COR-L47 (cell line): ENCODE data around the gene CFAP100.

Experiments
- DNase-seq: peaks from one replicate; lab custom pipeline; 2025; lab: John Stamatoyannopoulos, UW

Gene CFAP100

GRCh38 chr3:126463521-126463920, 68.8 kb downstream of the CFAP100 start:
- no peak for DNase-seq

GRCh38 chr3:126464093-126464492, 69.4 kb downstream of the CFAP100 start:
- DNase-seq, result no peak

- no peak for DNase-seq
Measured at GRCh38 chr3:126464494-126464893, 69.8 kb downstream of the CFAP100 start.

DNA sequence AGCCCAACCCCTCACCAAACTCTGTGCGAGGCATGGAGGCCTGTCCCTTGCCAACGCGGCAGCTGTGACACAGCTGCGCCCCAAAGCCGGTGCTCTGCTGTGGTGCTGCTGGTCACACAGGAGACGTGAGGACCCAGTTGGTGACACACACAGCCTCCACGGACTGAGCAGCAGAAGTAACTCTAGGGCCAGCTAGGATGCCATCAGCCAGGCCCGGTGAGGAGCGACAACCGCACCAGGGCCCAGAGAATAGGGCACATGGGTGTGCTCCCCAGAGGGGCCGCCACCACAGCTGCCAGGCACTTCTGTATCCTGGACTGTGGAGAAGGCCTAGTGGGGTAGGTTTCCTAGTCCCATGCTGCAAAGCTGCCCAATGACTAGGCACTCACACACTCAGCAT, 70.3 kb downstream of the CFAP100 start:
- no peak for DNase-seq

- peak; percentile 20 for DNase-seq
Measured at GRCh38 chr3:126465928-126466544, 71.3 kb downstream of the CFAP100 start.

DNA sequence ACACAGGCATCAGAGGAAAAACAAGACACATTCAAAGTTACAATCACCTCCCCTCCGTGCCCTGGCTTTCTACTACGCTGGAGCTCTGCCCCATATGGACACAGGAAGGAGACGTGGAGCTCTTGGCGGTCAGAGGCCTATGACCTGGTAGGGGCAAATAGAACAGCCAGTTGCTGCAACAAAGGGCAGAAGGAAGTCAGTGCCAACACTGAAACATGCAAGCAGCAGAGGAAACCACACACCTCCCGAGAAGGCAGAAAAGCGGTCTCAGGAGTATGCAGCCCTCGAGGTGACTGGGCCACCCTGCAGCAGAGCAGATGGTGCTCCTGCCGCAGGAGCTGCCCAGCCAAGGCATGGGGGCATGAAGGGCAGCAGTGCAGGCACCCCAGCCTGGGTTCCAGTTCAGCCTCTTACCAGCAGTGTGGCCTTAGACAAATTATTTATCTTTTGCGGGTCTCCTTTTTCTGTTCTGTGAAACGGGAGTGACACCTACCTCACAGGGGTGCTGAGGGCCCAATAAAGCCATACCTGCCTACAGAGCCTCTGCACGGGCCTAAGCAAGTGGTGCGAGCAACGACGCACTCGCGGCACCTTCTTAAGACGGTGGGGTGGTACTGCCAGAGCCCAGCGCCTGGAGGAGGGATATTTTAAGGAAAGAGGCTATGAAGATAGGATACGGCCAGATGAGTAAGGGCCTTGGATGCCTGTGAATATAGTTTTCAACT, 72.3 kb downstream of the CFAP100 start:
- DNase-seq, result no peak

- DNase-seq, result no peak
Measured at GRCh38 chr3:126467611-126467955, 72.9 kb downstream of the CFAP100 start.

- DNase-seq, result no peak
Measured at GRCh38 chr3:126468028-126468891, 73.6 kb downstream of the CFAP100 start.

DNA sequence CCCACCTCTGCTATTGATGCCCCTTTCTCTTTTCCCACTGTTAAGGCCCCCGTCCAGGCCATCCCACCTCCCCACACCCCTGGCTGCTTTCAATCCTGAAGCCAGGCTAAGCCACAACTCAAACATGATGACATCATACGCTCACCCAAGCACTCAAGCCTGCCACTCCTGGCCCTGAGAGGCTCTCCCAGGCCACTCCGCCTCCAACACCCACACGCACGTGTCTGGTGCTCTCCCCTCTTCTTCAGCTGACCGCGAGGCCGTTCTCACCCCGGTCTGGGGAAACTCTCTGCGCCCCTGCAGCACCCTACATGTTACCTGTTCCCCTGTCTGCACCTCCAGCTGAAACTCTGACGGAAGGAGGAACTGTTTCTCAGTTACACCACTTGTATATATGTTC, 74.8 kb downstream of the CFAP100 start:
- no peak for DNase-seq

GRCh38 chr3:126472277-126473006, 77.7 kb downstream of the CFAP100 start:
- DNase-seq, result peak; percentile 73

DNA sequence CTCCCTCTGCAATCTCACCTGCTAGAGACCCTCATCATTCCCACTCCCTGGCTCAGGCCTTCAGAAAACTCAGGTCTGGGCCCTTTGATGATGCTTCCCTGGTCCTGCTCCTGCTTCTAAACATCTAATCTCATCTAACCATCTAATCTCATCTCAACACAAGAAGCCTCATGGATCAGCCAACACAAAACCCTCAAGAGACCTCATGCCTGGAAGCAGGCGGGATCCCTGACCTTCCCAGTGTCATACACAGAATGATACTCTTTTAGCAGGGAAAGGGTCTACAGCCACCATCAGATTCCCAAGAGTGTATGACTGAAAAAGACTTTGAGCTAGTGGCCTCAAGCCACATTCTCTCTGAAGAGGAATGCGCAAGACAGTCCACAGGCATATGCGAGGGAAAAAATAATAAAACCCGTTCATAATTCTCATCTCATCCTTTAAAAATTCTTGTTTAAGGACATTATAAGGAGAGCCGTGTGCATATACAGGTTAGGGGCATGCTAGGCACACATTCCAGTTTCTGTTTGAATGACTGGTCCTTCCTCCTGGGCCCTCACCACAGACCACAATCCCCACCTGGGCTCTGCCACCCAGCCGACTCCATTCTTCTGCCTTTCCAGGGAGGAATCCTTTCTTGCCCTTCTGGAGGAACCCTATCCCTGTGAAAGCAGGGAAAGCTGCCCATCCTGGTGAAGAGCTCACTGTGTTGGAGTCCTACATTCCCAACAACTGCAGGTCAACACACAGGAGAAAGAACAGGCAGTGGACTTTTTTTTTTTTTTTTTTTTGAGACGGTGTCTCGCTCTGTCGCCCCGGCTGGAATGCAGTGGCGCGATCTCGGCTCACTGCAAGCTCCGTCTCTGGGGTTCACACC, 78.8 kb downstream of the CFAP100 start:
- DNase-seq, result no peak

GRCh38 chr3:126474498-126475412, 80.0 kb downstream of the CFAP100 start:
- DNase-seq, result peak; percentile 52

GRCh38 chr3:126475413-126476114, 80.9 kb downstream of the CFAP100 start, which contains the start of gene ZXDC:
TSS of gene ZXDC (minus strand) at chr3:126475891. CDS start at chr3:126475865, 26 bp downstream.
- DNase-seq, result peak; percentile 92

GRCh38 chr3:126476166-126477060, 81.7 kb downstream of the CFAP100 start:
- DNase-seq, result peak; percentile 77

DNA sequence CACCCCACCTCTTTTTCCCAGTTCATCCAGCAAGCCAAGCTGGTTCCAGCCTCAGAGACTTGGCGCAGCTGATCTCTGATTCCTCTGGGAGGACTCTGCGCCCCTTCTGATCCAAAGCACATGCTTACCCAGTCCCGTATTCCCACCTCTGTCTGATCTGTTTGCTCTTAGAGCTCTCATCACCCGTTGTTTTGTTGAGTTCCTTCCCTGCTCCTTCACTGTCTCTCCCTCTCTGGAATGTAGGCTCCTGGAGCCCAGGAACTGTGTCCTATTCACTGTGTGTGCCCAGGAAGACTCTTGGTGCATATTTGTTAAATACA, 82.3 kb downstream of the CFAP100 start:
- DNase-seq, result no peak

DNA sequence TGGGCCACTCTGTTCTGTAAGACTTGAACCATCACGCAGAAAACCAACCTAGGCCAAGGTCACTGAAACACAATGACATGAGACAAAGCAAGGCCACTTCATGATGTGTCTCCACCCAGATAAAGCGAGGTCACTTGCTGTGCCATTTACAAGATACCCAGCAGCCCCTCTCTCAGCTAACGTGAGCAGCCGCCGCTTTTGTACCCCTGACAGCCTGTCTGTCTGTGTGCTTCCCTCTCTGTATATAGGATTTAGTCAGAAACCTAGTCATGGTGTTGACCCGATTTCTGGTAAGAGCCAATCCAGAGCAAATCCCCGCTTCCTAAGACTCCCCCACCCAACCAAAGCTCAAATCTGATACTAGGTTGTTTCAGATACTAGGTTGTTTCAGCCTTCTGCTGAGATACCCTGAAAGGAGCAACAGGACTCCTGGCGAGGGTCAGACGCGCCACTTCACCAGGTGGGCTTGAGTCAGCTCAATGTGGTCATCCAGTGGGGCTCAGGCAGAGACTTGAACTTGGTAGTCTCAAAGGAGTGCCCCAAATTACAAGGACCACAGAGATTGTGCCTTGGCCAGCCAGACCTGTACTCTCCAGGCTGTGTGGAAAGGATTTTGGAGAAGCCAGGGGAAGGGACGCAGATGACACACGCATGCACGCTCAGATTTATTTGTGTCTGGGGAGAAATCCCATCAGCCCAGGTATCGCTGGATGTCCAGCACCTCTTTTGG, 84.0 kb downstream of the CFAP100 start:
- DNase-seq, result no peak

DNA sequence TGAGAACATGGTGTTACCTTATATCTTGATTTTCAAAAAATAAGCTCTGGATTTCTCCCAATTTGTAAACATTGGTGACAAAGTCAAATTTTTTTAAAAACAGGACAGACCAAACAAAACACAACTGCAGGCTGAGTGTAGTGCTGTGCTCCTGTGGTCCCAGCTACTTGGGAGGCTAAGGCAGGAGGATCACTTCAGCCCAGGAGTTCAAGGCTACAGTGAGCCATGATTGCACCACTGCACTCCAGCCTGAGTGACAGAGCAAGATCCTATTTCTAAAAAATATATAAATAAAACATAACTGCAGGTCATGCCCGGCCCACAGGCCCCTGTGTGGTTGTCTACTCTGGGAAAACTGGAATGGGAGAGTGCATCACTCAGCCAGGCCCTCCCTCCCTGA, 84.9 kb downstream of the CFAP100 start:
- no peak for DNase-seq

DNA sequence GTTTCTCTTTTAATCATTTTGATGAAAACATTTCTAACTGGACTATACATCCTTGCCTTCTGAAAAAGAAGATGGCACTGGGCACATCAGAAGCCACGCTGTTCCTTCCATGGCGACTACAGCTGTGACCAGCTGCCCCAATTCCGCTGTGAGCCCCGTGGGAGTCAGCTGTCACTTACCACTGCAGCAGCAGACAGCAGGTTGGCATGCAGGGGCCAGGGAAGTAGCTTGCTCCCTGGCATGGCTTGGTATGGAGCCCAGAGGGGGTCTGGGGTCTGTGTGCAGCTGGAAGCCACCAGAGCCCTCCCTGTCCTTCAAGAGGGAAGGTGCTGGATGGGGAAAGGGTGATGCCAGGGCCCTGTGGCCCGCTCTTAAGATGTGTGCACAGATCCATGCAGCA, 85.5 kb downstream of the CFAP100 start:
- no peak for DNase-seq
